ENCODE results near the gene GSG1L. TPM values are rescaled to one million over a fixed set of nuclear protein-coding genes. Genes with fewer than 3 reads are reported as not detected.
A peak's percentile ranks its signal among the peaks of the same experiment; 100 is the strongest.
"Not testable (repeated sequence)": the region's sequence is repeated elsewhere in the genome, so short reads cannot be mapped to it uniquely, and the experiment has no call there.

Gene GSG1L
- total RNA-seq, 2 donors from 2014 or later = 0.52 TPM; not detected in 1

DNA sequence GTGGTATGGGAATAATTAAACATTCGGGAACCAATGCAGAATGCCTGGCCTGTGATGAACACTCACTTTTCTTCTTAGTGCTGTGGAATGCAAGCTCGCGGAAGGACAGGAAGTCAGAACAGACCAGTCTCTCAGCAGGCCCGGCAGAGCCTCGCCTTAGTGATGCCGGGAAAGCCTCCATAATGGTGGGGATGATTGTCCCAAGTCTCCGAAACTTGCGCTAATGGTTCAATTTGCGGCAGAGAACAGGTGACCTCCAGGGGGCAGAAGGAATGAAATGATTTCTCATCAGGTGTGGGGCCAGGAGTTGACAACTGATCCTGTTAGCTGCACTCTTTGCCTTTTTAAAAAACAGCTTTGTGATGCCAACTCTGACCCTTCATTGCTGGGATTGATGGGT is 170.6 kb downstream of the GSG1L start:
- DNase-seq (ENCODE audit: low spot score in 2 of 2) = no peak
- ATAC-seq = no peak
- H3K9me3 Mint-ChIP-seq = no peaks in the 10 kb centered on the region
- H3K36me3 Mint-ChIP-seq = no peaks in the 10 kb centered on the region
- no peak overlapping the region for H3K27ac Mint-ChIP-seq

DNA sequence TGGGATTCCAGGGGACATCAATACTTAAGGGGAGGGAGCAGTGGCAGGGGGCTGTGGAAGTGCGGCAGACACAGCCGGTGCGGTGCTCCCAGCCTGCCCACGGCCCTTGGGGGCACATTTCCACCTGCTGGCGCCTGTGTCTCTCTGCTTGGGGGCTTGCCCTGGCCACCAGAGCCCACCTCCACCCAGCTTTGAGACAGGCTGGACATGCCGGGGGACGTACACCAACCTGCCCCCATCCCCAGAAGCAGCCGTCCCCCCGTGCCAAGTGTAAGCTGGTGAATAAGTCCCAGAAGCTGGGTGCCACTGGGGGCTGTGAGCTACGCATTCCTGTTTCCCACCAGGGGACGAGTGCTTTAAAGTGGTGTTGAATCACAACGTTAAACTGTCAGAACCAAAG is 172.6 kb downstream of the GSG1L start:
- H3K27ac Mint-ChIP-seq = no peak overlapping the region
- H3K9me3 Mint-ChIP-seq = no peaks in the 10 kb centered on the region
- H3K36me3 Mint-ChIP-seq = no peaks in the 10 kb centered on the region
- ATAC-seq = no peak
- no peak for DNase-seq (ENCODE audit: low spot score in 2 of 2)

GRCh38 chr16:27890006-27890405 is 173.5 kb downstream of the GSG1L start:
- no peaks in the 10 kb centered on the region for H3K9me3 Mint-ChIP-seq
- no peak overlapping the region for H3K27ac Mint-ChIP-seq
- DNase-seq (ENCODE audit: low spot score in 2 of 2) (no peak), ATAC-seq (no peak)
- H3K36me3 Mint-ChIP-seq = no peaks in the 10 kb centered on the region

- Mint-ChIP-seq H3K9me3 (peaks cover 3 to 16% of the 10 kb centered on the region in 2 donors), H3K36me3 (peaks cover 0 to 3% of the 10 kb centered on the region in 2 donors), H3K27ac (peak overlapping the region in 1 of 2 donors; percentile 44)
- DNase-seq (ENCODE audit: low spot score in 2 of 2) (no peak), ATAC-seq (no peak)
Observed at GRCh38 chr16:27883576-27883975, 179.9 kb downstream of the GSG1L start.

- Mint-ChIP-seq H3K36me3 (peaks cover 20 to 23% of the 10 kb centered on the region in 2 donors), H3K27ac (no peak overlapping the region), H3K9me3 (peaks cover 19 to 27% of the 10 kb centered on the region in 2 donors)
- ATAC-seq = no peak
- DNase-seq (ENCODE audit: low spot score in 2 of 2) = no peak
Observed at GRCh38 chr16:27880287-27880686, 183.2 kb downstream of the GSG1L start.

GRCh38 chr16:27879601-27880247 is 183.8 kb downstream of the GSG1L start:
- Mint-ChIP-seq H3K36me3 (peaks cover 25 to 29% of the 10 kb centered on the region in 2 donors), H3K27ac (no peak overlapping the region), H3K9me3 (peaks cover 23 to 28% of the 10 kb centered on the region in 2 donors)
- DNase-seq (ENCODE audit: low spot score in 2 of 2) = no peak
- no peak for ATAC-seq

GRCh38 chr16:27872627-27873026 is 190.9 kb downstream of the GSG1L start:
- Mint-ChIP-seq H3K36me3 (peaks cover 25 to 29% of the 10 kb centered on the region in 2 donors), H3K9me3 (peaks cover 21 to 22% of the 10 kb centered on the region in 2 donors)
- H3K27ac Mint-ChIP-seq; DNase-seq (ENCODE audit: low spot score in 2 of 2); ATAC-seq: not testable (repeated sequence)

DNA sequence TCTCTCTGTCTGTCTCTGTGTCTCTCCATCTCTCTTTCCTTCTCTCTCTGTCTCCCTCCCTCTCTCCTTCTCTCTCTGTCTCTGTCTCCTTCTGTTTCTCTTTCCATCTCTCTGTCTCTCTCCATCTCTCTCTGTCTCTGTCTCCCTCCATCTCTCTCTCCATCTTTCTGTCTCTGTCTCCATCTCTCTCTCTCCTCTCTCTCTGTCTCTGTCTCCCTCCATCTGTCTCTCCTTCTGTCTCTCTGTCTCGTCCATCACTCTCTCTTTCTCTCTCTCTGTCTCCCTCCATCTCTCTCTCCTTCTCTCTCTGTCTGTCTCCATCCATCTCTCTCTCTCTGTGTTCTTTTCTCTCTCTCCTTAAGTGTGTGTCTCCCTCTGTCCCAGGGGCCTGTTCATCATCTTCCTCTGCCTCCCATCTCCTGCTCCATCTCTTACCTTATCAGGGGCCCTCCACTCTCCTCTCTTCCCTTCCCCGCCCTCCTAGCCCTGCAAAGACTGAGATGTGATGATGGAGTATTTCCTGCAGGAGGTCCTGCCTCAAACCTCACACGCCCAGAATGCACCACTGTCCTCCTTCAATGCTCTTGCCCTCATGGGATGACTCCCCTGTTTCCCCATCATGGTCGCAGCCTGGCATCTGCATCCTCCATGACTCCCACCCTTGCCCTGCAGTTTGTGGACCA is 193.3 kb downstream of the GSG1L start:
- peaks cover 17 to 25% of the 10 kb centered on the region in 2 donors for H3K9me3 Mint-ChIP-seq
- DNase-seq (ENCODE audit: low spot score in 2 of 2) (no peak), ATAC-seq (no peak)
- peaks cover 15 to 18% of the 10 kb centered on the region in 2 donors for H3K36me3 Mint-ChIP-seq
- H3K27ac Mint-ChIP-seq = no peak overlapping the region

GRCh38 chr16:27869411-27869810 is 194.1 kb downstream of the GSG1L start:
- peaks cover 13 to 23% of the 10 kb centered on the region in 2 donors for H3K9me3 Mint-ChIP-seq
- H3K27ac Mint-ChIP-seq = no peak overlapping the region
- DNase-seq (ENCODE audit: low spot score in 2 of 2) (no peak), ATAC-seq (no peak)
- H3K36me3 Mint-ChIP-seq = peaks cover 6 to 11% of the 10 kb centered on the region in 2 donors

DNA sequence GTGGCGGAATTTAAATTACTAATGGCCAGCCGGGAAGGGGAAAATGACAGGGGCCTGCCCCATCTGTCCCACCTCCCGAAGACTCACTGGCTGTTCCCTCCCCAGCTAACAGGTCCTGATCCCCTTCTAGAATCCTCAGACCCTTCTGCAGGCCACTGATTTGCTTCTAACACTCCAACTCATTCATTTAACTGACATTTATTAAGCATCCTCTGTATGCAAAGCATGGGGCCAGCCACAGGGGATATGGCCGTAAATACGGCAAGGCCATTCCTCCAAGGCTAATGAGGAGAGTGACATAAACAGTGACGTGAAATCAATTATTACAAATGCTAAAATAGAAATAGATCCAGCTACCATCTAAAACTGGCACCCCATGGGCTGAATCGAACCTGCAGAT is 195.3 kb downstream of the GSG1L start:
- Mint-ChIP-seq H3K9me3 (peaks cover 18 to 29% of the 10 kb centered on the region in 2 donors), H3K36me3 (peaks cover 9 to 14% of the 10 kb centered on the region in 2 donors), H3K27ac (no peak overlapping the region)
- ATAC-seq (no peak), DNase-seq (ENCODE audit: low spot score in 2 of 2) (no peak)

GRCh38 chr16:27867122-27868110 is 196.1 kb downstream of the GSG1L start:
- DNase-seq (ENCODE audit: low spot score in 2 of 2) (peak; percentile 67 to 79), ATAC-seq (peak; percentile 86 to 94)
- H3K36me3 Mint-ChIP-seq = peaks cover 9 to 10% of the 10 kb centered on the region in 2 donors
- peaks cover 20 to 36% of the 10 kb centered on the region in 2 donors for H3K9me3 Mint-ChIP-seq
- H3K27ac Mint-ChIP-seq = no peak overlapping the region

GRCh38 chr16:27863377-27863776 is 200.1 kb downstream of the GSG1L start:
- no peak overlapping the region for H3K27ac Mint-ChIP-seq
- H3K36me3 Mint-ChIP-seq = peaks cover 9 to 10% of the 10 kb centered on the region in 2 donors
- peaks cover 20 to 31% of the 10 kb centered on the region in 2 donors for H3K9me3 Mint-ChIP-seq
- DNase-seq (ENCODE audit: low spot score in 2 of 2) = no peak
- no peak for ATAC-seq

- ATAC-seq (no peak), DNase-seq (ENCODE audit: low spot score in 2 of 2) (no peak)
- Mint-ChIP-seq H3K9me3 (peaks cover 20 to 31% of the 10 kb centered on the region in 2 donors), H3K36me3 (peaks cover 9 to 10% of the 10 kb centered on the region in 2 donors), H3K27ac (no peak overlapping the region)
Observed at GRCh38 chr16:27862953-27863352, 200.6 kb downstream of the GSG1L start.

DNA sequence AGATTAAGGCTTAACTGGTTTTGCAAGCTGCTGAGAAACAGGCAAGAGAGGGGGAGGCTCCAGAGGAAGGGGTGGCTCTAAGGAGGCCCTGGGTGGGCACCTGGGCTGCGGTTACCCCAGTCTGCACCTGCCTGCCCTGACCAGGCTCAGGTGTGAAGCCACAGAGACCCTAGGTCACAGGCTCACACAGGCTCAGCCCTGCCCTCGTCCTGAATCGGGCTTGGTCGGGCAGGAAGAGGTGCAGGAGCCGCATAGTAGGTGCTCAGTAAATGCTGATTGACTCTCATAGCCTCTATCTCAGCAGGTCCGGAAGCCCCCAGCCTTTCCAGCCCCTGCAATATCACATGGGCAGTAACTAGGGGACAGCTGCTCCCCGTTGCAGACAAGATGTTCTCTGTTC is 203.4 kb downstream of the GSG1L start:
- ATAC-seq (no peak), DNase-seq (ENCODE audit: low spot score in 2 of 2) (no peak)
- H3K27ac Mint-ChIP-seq = no peak overlapping the region
- peaks cover 16 to 26% of the 10 kb centered on the region in 2 donors for H3K9me3 Mint-ChIP-seq
- peaks cover 9 to 10% of the 10 kb centered on the region in 2 donors for H3K36me3 Mint-ChIP-seq

GRCh38 chr16:27859020-27859419 is 204.5 kb downstream of the GSG1L start:
- DNase-seq (ENCODE audit: low spot score in 2 of 2) (peak in 1 of 2 donors; percentile 13), ATAC-seq (no peak)
- Mint-ChIP-seq H3K36me3 (peaks cover 8% of the 10 kb centered on the region in 2 donors), H3K9me3 (peaks cover 14 to 20% of the 10 kb centered on the region in 2 donors), H3K27ac (no peak overlapping the region)

DNA sequence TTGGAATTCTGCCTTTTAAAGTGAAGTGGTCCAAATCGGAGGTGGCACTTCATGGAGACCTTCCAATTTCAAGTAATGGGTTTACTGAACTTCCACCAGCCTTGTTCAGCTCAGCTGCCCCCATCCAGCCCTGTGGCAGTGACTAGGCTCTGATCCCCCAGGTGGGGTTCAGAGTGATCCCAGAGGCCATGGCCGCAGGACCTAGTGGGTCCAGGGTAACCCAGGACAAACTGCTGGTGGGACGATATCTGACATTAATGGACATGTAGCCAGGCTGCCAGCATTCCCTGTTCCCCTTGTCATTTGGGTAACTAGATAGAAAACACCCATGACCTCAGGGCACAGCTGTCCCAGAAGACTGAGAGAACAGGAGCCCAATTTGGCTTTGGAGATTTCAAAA is 209.9 kb downstream of the GSG1L start:
- no peak overlapping the region for H3K27ac Mint-ChIP-seq
- no peaks in the 10 kb centered on the region for H3K36me3 Mint-ChIP-seq
- DNase-seq (ENCODE audit: low spot score in 2 of 2) (peak in 1 of 2 donors; percentile 4), ATAC-seq (no peak)
- peaks cover 0 to 3% of the 10 kb centered on the region in 2 donors for H3K9me3 Mint-ChIP-seq

DNA sequence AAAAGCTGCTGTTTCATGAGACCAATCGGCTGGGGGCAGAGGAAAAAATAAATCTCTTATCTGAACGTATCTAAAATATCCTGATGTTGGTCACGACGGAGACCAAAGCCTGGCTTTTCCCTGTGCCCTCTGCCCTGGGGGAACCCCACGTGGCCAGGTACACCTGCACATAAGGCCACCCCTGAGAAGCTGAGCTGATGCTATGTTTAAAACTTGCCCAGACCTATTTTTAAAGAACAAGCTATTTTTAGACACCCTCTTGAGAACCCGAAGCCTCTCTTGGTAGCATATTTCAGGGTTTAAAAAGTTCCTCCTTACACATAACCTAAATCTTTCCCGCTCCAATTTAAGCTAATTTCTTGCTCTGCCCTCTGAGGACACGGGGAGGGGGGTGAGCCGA is 210.4 kb downstream of the GSG1L start:
- ATAC-seq (no peak), DNase-seq (ENCODE audit: low spot score in 2 of 2) (no peak)
- Mint-ChIP-seq H3K36me3 (no peaks in the 10 kb centered on the region), H3K27ac (no peak overlapping the region), H3K9me3 (no peaks in the 10 kb centered on the region)
